ENCODE results near the gene CLCN7. TPM values are rescaled to one million over a fixed set of nuclear protein-coding genes. Genes with fewer than 3 reads are reported as not detected.
A peak's percentile ranks its signal among the peaks of the same experiment; 100 is the strongest.
"Not testable (repeated sequence)": the region's sequence is repeated elsewhere in the genome, so short reads cannot be mapped to it uniquely, and the experiment has no call there.

CLCN7 gene
- polyA plus RNA-seq, 2 donors, result 18.7 to 33.1 TPM

DNA sequence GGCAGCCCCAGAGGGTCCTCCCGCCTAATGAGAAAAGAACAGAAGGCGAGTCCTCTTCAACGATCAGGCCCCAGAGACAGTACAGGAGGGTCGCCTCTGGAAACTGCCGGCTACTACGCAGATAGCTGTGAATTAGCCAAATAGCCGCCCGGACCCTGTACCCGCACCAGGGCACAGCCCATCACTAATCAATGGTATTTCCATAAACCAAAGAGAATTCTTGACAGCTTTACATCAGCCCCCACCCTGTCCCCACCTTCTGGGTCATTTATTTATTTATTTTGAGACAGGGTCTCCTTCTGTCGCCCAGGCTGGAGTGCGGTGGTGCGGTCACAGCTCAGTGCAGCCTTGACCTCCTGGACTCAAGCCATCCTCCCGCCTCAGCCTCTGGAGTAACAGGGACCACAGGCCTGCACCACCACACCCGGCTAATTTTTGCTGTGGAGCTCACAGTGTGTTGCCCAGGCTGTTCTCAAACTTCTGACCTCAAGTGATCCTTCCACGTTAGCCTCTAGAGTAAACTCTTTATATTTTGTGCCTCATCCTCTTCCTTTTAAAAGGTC lies 805 bp upstream of the CLCN7 start:
- 65% methylated on average over 15 of the region's 15 CpGs for WGBS, 2 donors
- peak overlapping the region; percentile 84 to 95 for H3K4me3 ChIP-seq (ENCODE audit: low read depth in 1 of 2, low read length in 2 of 2)
- H3K27me3 ChIP-seq (ENCODE audit: control insufficient read depth in 1 of 2, insufficient read depth in 2 of 2, low read length in 2 of 2), result no peaks in the 10 kb centered on the region
- H3K36me3 ChIP-seq (ENCODE audit: control insufficient read depth in 2 of 2, insufficient read depth in 2 of 2, low read length in 1 of 2), result no peaks in the 10 kb centered on the region
- H3K27ac ChIP-seq (ENCODE audit: low read depth in 2 of 2, low read length in 1 of 2), result peak overlapping the region; percentile 76 to 84
- no peaks in the 10 kb centered on the region for H3K9me3 ChIP-seq (ENCODE audit: control insufficient read depth in 2 of 2, insufficient read depth in 1 of 2, low read depth in 1 of 2, low read length in 1 of 2)
- peaks cover 0 to 9% of the 10 kb centered on the region in 2 donors for H3K4me1 ChIP-seq (ENCODE audit: control insufficient read depth in 2 of 2, insufficient read depth in 2 of 2, low read length in 1 of 2)

DNA sequence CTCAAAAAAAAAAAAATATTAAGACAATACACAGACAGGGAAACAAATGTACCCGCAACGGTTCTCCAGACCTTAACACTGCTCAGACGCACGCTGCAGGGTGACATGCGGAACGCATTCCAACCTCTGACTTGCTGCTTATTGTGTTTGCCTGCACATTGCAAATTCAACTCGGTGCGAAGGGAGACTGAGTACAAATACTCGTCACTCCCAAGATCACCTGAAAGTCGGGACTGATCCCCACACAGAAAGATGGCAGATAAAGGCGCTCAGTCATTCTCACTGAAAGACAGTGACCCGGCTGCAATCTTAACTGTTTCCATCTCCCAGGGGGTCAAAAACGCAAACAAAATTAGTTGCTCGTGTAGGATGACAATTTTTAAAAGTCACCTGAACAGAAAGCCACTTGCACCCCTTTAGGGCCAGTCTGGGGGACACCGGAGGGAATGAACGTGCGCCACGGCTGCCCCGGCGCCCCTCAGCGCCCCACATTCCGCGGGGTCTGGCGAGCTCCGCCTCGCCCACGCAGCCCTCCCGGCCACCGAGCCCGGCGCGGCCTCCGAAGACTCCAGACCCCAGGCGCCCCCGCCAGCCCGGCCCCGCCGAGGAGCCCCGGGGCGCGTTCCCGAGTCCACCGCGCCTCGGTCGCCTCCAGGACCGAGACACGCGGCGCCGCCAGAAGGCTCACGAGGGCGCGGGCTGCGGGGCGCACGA lies 589 bp downstream of the CLCN7 start:
- WGBS, 2 donors, result 9% methylated on average over 50 to 57 of the region's 57 CpGs
- H3K4me1 ChIP-seq (ENCODE audit: control insufficient read depth in 2 of 2, insufficient read depth in 2 of 2, low read length in 1 of 2), result peaks cover 0 to 11% of the 10 kb centered on the region in 2 donors
- no peaks in the 10 kb centered on the region for H3K9me3 ChIP-seq (ENCODE audit: control insufficient read depth in 2 of 2, insufficient read depth in 1 of 2, low read depth in 1 of 2, low read length in 1 of 2)
- H3K4me3 ChIP-seq (ENCODE audit: low read depth in 1 of 2, low read length in 2 of 2), result peak overlapping the region; percentile 84 to 95
- H3K27ac ChIP-seq (ENCODE audit: low read depth in 2 of 2, low read length in 1 of 2), result peak overlapping the region; percentile 75 to 84
- no peaks in the 10 kb centered on the region for H3K27me3 ChIP-seq (ENCODE audit: control insufficient read depth in 1 of 2, insufficient read depth in 2 of 2, low read length in 2 of 2)
- no peaks in the 10 kb centered on the region for H3K36me3 ChIP-seq (ENCODE audit: control insufficient read depth in 2 of 2, insufficient read depth in 2 of 2, low read length in 1 of 2)

DNA sequence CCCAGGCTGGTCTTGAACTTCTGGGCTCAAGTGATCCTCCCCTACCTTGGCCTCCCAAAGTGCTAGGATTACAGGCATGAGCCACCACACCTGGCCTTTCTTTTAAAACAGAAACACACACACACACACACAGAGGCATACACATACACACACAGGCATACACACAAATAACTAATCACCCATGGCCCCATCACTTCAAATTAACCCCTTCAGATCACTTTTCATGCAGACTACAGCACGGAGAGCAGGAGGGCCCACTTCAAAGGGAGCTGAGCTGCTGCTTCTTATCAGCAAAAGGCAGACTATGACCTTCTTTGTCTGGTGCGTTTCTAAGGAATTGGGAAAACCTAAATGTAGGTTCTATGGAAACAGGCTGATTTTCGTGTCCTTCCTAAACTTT lies 1.9 kb downstream of the CLCN7 start:
- H3K27ac ChIP-seq (ENCODE audit: low read depth in 2 of 2, low read length in 1 of 2), result no peak overlapping the region
- 57 to 76% methylated on average over 3 of the region's 3 CpGs for WGBS, 2 donors
- H3K36me3 ChIP-seq (ENCODE audit: control insufficient read depth in 2 of 2, insufficient read depth in 2 of 2, low read length in 1 of 2), result no peaks in the 10 kb centered on the region
- H3K4me1 ChIP-seq (ENCODE audit: control insufficient read depth in 2 of 2, insufficient read depth in 2 of 2, low read length in 1 of 2), result peaks cover 0 to 11% of the 10 kb centered on the region in 2 donors
- H3K4me3 ChIP-seq (ENCODE audit: low read depth in 1 of 2, low read length in 2 of 2), result no peak overlapping the region
- no peaks in the 10 kb centered on the region for H3K9me3 ChIP-seq (ENCODE audit: control insufficient read depth in 2 of 2, insufficient read depth in 1 of 2, low read depth in 1 of 2, low read length in 1 of 2)
- H3K27me3 ChIP-seq (ENCODE audit: control insufficient read depth in 1 of 2, insufficient read depth in 2 of 2, low read length in 2 of 2), result no peaks in the 10 kb centered on the region

DNA sequence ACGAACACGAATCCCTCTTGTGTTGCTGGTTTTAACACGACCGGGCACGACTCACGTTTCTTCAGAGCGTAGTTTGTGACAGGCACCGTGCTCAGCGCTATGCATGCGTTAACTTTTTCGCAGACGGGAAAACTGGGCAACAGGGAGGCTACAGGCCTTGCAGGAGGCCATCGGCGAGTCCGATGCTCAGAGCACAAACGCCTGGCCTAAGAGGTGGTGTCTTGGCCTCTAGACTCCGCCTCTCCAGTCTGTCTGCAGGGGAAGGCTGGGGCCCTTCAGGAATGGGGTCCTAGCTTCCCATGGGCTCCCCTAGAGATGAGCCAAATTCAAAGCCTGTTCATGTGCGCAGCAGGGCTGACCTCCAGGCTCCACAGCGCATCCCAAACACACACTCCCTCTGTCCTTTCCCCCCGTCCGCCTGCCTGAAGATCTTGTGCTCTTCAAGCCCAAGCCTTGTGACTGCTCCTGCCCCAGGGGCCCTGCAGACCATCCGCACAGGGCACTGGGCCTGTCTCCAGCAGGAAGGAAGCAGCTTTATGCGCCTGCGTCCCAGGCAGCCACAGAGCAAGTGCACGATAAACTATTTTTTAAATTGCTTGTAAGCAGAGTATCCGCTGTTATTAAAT lies 3.1 kb downstream of the CLCN7 start:
- peak overlapping the region in 1 of 2 donors; percentile 45 for H3K27ac ChIP-seq (ENCODE audit: low read depth in 2 of 2, low read length in 1 of 2)
- H3K36me3 ChIP-seq (ENCODE audit: control insufficient read depth in 2 of 2, insufficient read depth in 2 of 2, low read length in 1 of 2), result no peaks in the 10 kb centered on the region
- no peaks in the 10 kb centered on the region for H3K9me3 ChIP-seq (ENCODE audit: control insufficient read depth in 2 of 2, insufficient read depth in 1 of 2, low read depth in 1 of 2, low read length in 1 of 2)
- 76 to 83% methylated on average over 26 of the region's 26 CpGs for WGBS, 2 donors
- H3K27me3 ChIP-seq (ENCODE audit: control insufficient read depth in 1 of 2, insufficient read depth in 2 of 2, low read length in 2 of 2), result no peaks in the 10 kb centered on the region
- peaks cover 0 to 12% of the 10 kb centered on the region in 2 donors for H3K4me1 ChIP-seq (ENCODE audit: control insufficient read depth in 2 of 2, insufficient read depth in 2 of 2, low read length in 1 of 2)
- H3K4me3 ChIP-seq (ENCODE audit: low read depth in 1 of 2, low read length in 2 of 2), result no peak overlapping the region

DNA sequence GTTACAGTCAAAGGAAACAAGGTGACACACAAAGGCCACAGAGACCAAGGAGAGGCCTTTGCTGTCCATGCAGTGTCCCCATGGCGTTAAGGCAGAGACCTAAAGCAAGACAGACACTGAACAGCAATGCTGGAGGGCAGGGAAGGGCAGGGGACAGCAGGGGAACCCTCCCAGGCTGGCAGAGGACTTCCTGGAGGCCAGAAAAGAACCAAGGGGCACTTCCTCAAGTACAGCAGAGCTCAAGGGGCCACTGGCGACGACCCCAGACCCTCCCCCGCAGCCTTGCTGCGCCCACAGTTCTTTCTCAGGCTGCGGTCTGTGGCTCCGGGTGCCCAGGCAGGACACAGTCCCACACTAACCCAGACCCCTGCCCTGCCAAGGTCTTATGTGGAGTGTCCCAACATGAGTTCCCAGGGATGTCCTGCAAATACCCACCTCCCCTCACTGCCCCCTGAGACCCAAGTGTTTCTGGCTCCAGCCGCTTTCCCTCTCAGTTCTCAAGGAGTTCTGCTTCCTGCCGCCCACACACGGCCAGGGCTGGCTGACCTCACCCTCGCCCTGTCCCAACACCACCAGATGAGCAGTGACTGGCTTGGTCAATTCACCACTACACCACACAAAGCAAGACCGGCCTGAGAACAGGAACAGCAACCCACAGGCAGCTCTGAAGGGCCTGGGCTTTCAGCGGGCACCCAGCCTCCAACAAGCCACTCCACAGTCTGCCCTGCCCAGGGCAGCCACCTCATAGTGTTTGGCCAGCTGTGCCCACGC lies 4.2 kb downstream of the CLCN7 start:
- WGBS, 2 donors, result 76 to 77% methylated on average over 14 of the region's 14 CpGs
- Histone ChIP-seq H3K4me3 (ENCODE audit: low read depth in 1 of 2, low read length in 2 of 2) (no peak overlapping the region), H3K4me1 (ENCODE audit: control insufficient read depth in 2 of 2, insufficient read depth in 2 of 2, low read length in 1 of 2) (peaks cover 0 to 12% of the 10 kb centered on the region in 2 donors), H3K9me3 (ENCODE audit: control insufficient read depth in 2 of 2, insufficient read depth in 1 of 2, low read depth in 1 of 2, low read length in 1 of 2) (no peaks in the 10 kb centered on the region), H3K36me3 (ENCODE audit: control insufficient read depth in 2 of 2, insufficient read depth in 2 of 2, low read length in 1 of 2) (no peaks in the 10 kb centered on the region), H3K27ac (ENCODE audit: low read depth in 2 of 2, low read length in 1 of 2) (peak overlapping the region in 1 of 2 donors; percentile 45), H3K27me3 (ENCODE audit: control insufficient read depth in 1 of 2, insufficient read depth in 2 of 2, low read length in 2 of 2) (no peaks in the 10 kb centered on the region)

DNA sequence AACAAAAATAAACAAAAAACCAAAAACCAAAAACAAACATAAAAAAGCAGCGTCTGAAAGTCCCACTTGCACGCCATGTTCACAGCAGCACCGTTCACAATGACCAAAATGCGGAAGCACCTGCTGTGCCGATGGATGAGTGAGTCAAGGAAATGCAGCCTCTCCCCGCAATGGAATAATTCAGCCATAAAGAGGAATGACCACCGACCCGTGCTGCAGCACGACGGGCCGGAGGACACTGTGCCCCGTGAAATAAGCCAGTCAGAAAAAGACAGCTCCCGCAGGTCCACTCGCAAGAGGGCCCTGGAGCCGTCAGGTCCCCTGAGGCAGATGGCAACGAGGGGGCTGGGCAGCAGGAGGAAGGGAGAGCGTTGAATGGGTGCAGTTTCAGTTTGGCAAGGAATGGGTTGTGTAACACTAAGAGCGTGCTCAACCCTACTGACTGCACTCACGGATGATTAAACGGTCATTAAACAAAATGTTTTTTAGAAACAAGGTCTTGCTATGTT lies 5.1 kb downstream of the CLCN7 start:
- H3K4me1 ChIP-seq (ENCODE audit: control insufficient read depth in 2 of 2, insufficient read depth in 2 of 2, low read length in 1 of 2), result peaks cover 0 to 12% of the 10 kb centered on the region in 2 donors
- H3K9me3 ChIP-seq (ENCODE audit: control insufficient read depth in 2 of 2, insufficient read depth in 1 of 2, low read depth in 1 of 2, low read length in 1 of 2), result no peaks in the 10 kb centered on the region
- H3K27me3 ChIP-seq (ENCODE audit: control insufficient read depth in 1 of 2, insufficient read depth in 2 of 2, low read length in 2 of 2), result no peaks in the 10 kb centered on the region
- 77 to 81% methylated on average over 20 of the region's 20 CpGs for WGBS, 2 donors
- H3K27ac ChIP-seq (ENCODE audit: low read depth in 2 of 2, low read length in 1 of 2), result no peak overlapping the region
- no peaks in the 10 kb centered on the region for H3K36me3 ChIP-seq (ENCODE audit: control insufficient read depth in 2 of 2, insufficient read depth in 2 of 2, low read length in 1 of 2)
- no peak overlapping the region for H3K4me3 ChIP-seq (ENCODE audit: low read depth in 1 of 2, low read length in 2 of 2)

DNA sequence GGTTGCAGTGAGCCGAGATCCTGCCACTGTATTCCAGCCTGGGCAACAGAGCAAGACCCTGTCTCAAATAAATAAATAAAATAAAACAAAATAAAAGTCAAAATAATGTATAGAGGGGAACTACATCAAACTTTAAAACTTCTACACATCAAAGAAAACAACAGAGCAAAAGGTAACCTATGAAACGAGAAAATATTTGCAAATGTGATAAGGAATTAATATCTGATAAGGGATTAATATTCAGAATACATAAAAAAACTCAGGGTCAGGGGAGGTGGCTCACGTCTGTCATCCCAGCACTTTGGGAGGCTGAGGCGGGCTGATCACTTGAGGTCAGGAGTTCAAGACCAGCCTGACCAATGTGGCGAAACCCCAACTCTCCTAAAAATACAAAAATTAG lies 5.7 kb downstream of the CLCN7 start:
- H3K4me3 ChIP-seq (ENCODE audit: low read depth in 1 of 2, low read length in 2 of 2); H3K9me3 ChIP-seq (ENCODE audit: control insufficient read depth in 2 of 2, insufficient read depth in 1 of 2, low read depth in 1 of 2, low read length in 1 of 2); H3K27ac ChIP-seq (ENCODE audit: low read depth in 2 of 2, low read length in 1 of 2); H3K36me3 ChIP-seq (ENCODE audit: control insufficient read depth in 2 of 2, insufficient read depth in 2 of 2, low read length in 1 of 2); H3K27me3 ChIP-seq (ENCODE audit: control insufficient read depth in 1 of 2, insufficient read depth in 2 of 2, low read length in 2 of 2): not testable (repeated sequence)
- peaks cover 0 to 11% of the 10 kb centered on the region in 2 donors for H3K4me1 ChIP-seq (ENCODE audit: control insufficient read depth in 2 of 2, insufficient read depth in 2 of 2, low read length in 1 of 2)
- WGBS, 2 donors, result 73 to 78% methylated on average over 5 of the region's 5 CpGs

DNA sequence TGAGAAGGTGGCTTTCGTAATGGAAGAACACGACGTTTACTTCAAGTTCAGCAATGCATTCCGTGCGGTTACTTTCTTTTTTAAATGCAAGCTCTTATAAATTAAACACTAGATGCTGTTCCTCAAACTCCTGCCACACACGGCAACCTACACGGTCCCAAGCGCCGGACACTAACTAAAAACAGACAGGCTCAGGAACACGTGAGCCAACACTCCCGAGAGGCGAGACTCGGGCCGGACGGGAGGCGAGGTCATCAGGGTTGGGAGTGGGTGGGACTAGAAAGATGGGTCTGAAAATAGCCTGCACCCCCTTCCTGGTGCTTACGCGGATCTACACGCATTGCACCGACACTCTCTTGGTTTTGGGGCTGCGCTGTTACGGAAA lies 6.4 kb downstream of the CLCN7 start:
- peaks cover 0 to 9% of the 10 kb centered on the region in 2 donors for H3K4me1 ChIP-seq (ENCODE audit: control insufficient read depth in 2 of 2, insufficient read depth in 2 of 2, low read length in 1 of 2)
- no peak overlapping the region for H3K27ac ChIP-seq (ENCODE audit: low read depth in 2 of 2, low read length in 1 of 2)
- peaks cover 0 to 5% of the 10 kb centered on the region in 2 donors for H3K36me3 ChIP-seq (ENCODE audit: control insufficient read depth in 2 of 2, insufficient read depth in 2 of 2, low read length in 1 of 2)

DNA sequence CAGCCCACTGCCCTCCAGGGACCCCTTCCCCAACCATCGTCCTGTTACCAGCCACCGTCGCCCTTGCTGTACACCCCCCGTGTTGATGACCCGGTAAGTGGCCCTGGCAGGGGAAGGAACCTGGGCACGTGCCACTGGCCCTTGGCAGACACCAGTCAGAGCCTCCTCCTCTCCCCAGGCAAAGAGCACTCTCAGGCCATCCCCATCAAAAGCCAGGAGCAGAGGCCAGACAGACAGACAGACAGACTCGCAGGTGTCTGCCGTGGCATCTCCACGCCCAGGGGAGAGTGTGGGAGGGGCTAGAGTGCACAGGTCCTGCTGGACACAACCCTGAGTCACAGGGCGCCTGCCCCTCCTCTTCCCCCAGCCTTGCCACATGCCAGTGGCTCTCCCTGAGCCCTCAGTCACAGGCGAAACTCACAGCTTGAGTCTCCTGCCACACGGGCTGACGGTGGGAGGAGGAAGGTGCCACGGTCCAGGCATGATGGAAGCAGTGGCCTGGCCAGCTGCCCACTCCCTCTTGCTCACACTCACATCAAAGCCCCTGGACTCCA lies 7.8 kb downstream of the CLCN7 start:
- Histone ChIP-seq H3K27me3 (ENCODE audit: control insufficient read depth in 1 of 2, insufficient read depth in 2 of 2, low read length in 2 of 2) (no peaks in the 10 kb centered on the region), H3K9me3 (ENCODE audit: control insufficient read depth in 2 of 2, insufficient read depth in 1 of 2, low read depth in 1 of 2, low read length in 1 of 2) (no peaks in the 10 kb centered on the region), H3K27ac (ENCODE audit: low read depth in 2 of 2, low read length in 1 of 2) (no peak overlapping the region), H3K4me1 (ENCODE audit: control insufficient read depth in 2 of 2, insufficient read depth in 2 of 2, low read length in 1 of 2) (peaks cover 0 to 9% of the 10 kb centered on the region in 2 donors), H3K4me3 (ENCODE audit: low read depth in 1 of 2, low read length in 2 of 2) (no peak overlapping the region), H3K36me3 (ENCODE audit: control insufficient read depth in 2 of 2, insufficient read depth in 2 of 2, low read length in 1 of 2) (peaks cover 0 to 5% of the 10 kb centered on the region in 2 donors)
- WGBS, 2 donors, result 80 to 82% methylated on average over 13 to 14 of the region's 14 CpGs

More for the DNA sequence above, 6.4 kb downstream of the CLCN7 start:
- no peak overlapping the region for H3K4me3 ChIP-seq (ENCODE audit: low read depth in 1 of 2, low read length in 2 of 2)
- 86 to 89% methylated on average over 22 of the region's 22 CpGs for WGBS, 2 donors
- H3K27me3 ChIP-seq (ENCODE audit: control insufficient read depth in 1 of 2, insufficient read depth in 2 of 2, low read length in 2 of 2), result no peaks in the 10 kb centered on the region
- no peaks in the 10 kb centered on the region for H3K9me3 ChIP-seq (ENCODE audit: control insufficient read depth in 2 of 2, insufficient read depth in 1 of 2, low read depth in 1 of 2, low read length in 1 of 2)
